Smooth muscle cell (in vitro differentiated cells): ENCODE results near the gene SPPL3. TPM values are rescaled to one million over a fixed set of nuclear protein-coding genes. Genes with fewer than 3 reads are reported as not detected.

Source experiments
- DNase-seq: peaks from one replicate; lab custom pipeline; 2025; ENCODE audit not compliant: unreplicated experiment; lab: John Stamatoyannopoulos, UW
- H2AFZ ChIP-seq: fragments of 200-600 bp; sonication (generic); 2 replicates; pipeline ENCODE4 v1.6.0; 2016; ENCODE audit warnings: antibody characterized with exemption, low read depth, mild to moderate bottlenecking
- H3F3A ChIP-seq: fragments of 200-600 bp; sonication (generic); 2 replicates; pipeline ENCODE4 v1.6.0; 2017; ENCODE audit warnings: antibody characterized with exemption, low read depth
- H3K27ac ChIP-seq: fragments of 200-600 bp; sonication (generic); 2 replicates; pipeline ENCODE4 v1.5.1; 2016; ENCODE audit warnings: low read depth, mild to moderate bottlenecking
- H3K27me3 ChIP-seq: fragments of 200-600 bp; sonication (generic); 2 replicates; pipeline ENCODE4 v1.6.1; 2016; ENCODE audit warnings: low read depth, mild to moderate bottlenecking
- H3K36me3 ChIP-seq: fragments of 200-600 bp; sonication (generic); 2 replicates; pipeline ENCODE4 v1.5.1; 2016; ENCODE audit warnings: low read depth
- H3K4me1 ChIP-seq: fragments of 200-600 bp; sonication (generic); 2 replicates; pipeline ENCODE4 v1.5.1; 2016; ENCODE audit warnings: low read depth
- H3K4me2 ChIP-seq: fragments of 200-600 bp; sonication (generic); 2 replicates; pipeline ENCODE4 v1.6.0; 2016; ENCODE audit warnings: mild to moderate bottlenecking
- H3K4me3 ChIP-seq: fragments of 200-600 bp; sonication (generic); 2 replicates; pipeline ENCODE4 v1.5.1; 2016; ENCODE audit warnings: mild to moderate bottlenecking
- H3K79me2 ChIP-seq: fragments of 200-600 bp; sonication (generic); 2 replicates; pipeline ENCODE4 v1.6.0; 2016; ENCODE audit warnings: low read depth, mild to moderate bottlenecking
- H3K9ac ChIP-seq: fragments of 200-600 bp; sonication (generic); 2 replicates; pipeline ENCODE4 v1.6.0; 2016; ENCODE audit warnings: low read depth
- H3K9me3 ChIP-seq: fragments of 200-600 bp; sonication (generic); replicated peaks from 2 replicates; pipeline ENCODE4 v1.5.1; 2016; ENCODE audit warnings: low read depth
- H4K20me1 ChIP-seq: fragments of 200-600 bp; sonication (generic); 2 replicates; pipeline ENCODE4 v1.6.0; 2016; ENCODE audit warnings: low read depth
- WGBS: methylation state at CpG from one replicate; pipeline ENCODE4 v1.1.7; 2016; ENCODE audit warnings: low lambda C conversion rate; 5-methylcytosine and 5-hydroxymethylcytosine counted together
- polyA plus RNA-seq: library from polyadenylated mRNA; unstranded; fragments of >200 nt; fragmentation: Nextera tagmentation; extraction: Ambion mirVana; gene quantifications from 2 replicates; pipeline ENCODE4 v1.2.1, GENCODE V29; 2016
- total RNA-seq: library from RNA; depleted of rRNA; stranded (reverse); fragments of >200 nt; gene quantifications from 2 replicates; pipeline ENCODE4 v1.2.3, GENCODE V29; 2014
- TF ChIP-seq, protein P1 (sequence below): fragments of 200-600 bp; sonication (generic); IDR thresholded peaks from 2 replicates; pipeline ENCODE4 v1.5.1; 2017; ENCODE audit warnings: borderline replicate concordance, mild to moderate bottlenecking, antibody characterized with exemption; ENCODE audit not compliant: insufficient read depth, poor library complexity, severe bottlenecking

The SPPL3 gene
- total and polyA plus RNA-seq, 2 experiments from 2014 or later, result 22.5 to 27.0 TPM

DNA sequence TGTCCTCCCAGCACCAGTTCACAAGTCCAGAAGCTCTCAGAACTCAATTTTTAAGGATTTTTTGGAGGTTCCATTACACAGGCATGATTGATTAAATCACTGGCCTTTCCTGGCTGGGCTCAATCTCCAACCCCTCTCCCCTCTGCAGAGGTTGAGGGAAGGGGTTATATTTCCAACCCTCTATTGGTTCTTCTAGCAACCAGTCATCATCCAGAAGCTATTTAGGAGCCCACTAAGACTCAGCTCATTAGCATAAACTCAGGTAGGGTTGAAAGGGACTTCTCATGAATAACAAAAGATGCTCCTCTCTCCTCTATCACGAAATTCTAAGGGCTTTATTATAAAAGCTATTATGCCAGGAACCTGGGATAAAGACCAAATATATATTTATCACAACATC, 41.5 kb downstream of the SPPL3 start:
- Histone ChIP-seq H3K36me3 (no peaks in the 10 kb centered on the region), H2AFZ (no peak overlapping the region), H3K4me2 (no peak overlapping the region), H3F3A (no peaks in the 10 kb centered on the region), H3K9me3 (peaks cover 5% of the 10 kb centered on the region), H3K4me1 (no peaks in the 10 kb centered on the region), H3K4me3 (no peak overlapping the region), H3K27ac (no peak overlapping the region), H3K27me3 (no peaks in the 10 kb centered on the region), H4K20me1 (peaks cover 81% of the 10 kb centered on the region), H3K9ac (no peak overlapping the region), H3K79me2 (peaks cover 77% of the 10 kb centered on the region)
- no peak for DNase-seq
- TF ChIP-seq, protein P1, sequence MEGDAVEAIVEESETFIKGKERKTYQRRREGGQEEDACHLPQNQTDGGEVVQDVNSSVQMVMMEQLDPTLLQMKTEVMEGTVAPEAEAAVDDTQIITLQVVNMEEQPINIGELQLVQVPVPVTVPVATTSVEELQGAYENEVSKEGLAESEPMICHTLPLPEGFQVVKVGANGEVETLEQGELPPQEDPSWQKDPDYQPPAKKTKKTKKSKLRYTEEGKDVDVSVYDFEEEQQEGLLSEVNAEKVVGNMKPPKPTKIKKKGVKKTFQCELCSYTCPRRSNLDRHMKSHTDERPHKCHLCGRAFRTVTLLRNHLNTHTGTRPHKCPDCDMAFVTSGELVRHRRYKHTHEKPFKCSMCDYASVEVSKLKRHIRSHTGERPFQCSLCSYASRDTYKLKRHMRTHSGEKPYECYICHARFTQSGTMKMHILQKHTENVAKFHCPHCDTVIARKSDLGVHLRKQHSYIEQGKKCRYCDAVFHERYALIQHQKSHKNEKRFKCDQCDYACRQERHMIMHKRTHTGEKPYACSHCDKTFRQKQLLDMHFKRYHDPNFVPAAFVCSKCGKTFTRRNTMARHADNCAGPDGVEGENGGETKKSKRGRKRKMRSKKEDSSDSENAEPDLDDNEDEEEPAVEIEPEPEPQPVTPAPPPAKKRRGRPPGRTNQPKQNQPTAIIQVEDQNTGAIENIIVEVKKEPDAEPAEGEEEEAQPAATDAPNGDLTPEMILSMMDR, result no peak
- WGBS, result 71% methylated on average over 1 of the region's 1 CpG

DNA sequence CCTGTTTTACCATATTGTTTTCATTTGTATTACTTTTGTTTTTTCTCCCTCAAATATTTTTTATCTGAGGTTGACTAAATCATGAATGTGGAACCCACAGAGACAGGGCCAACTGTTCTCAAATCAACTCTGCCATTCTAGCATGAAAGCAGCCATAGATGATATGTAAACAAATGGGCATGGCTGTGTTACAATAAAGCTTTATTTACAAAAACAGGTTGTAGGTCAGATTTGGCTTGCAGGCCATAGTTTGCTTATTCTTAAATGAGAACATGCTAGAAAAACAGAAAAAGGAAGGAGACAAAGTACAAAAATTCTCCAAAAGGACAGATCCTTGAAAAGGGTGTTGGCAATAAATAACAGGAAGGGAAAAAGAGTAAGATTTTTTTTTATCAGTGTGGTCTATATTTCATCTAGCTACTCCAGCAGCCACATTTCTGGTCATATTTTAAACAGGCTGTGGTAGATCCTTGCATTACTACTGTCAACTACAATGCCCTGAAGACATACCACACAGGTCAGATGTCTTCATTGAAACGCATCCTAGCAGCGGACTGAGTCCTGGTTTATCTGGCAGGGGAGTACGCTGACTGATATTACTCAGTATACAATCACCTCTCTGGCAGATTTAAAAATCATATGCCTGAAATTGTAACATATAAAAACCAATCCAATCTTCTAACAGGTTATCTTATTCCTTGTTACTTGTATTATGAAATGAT, 42.9 kb downstream of the SPPL3 start:
- H2AFZ ChIP-seq, result no peak overlapping the region
- no peaks in the 10 kb centered on the region for H3K36me3 ChIP-seq
- no peak overlapping the region for H3K4me2 ChIP-seq
- H3K4me1 ChIP-seq, result no peaks in the 10 kb centered on the region
- H3K9me3 ChIP-seq, result peaks cover 5% of the 10 kb centered on the region
- H3F3A ChIP-seq, result no peaks in the 10 kb centered on the region
- H3K9ac ChIP-seq, result no peak overlapping the region
- DNase-seq, result no peak
- H3K4me3 ChIP-seq, result no peak overlapping the region
- H3K27me3 ChIP-seq, result no peaks in the 10 kb centered on the region
- 81% methylated on average over 3 of the region's 3 CpGs for WGBS
- H3K79me2 ChIP-seq, result peaks cover 76% of the 10 kb centered on the region
- H4K20me1 ChIP-seq, result peaks cover 79% of the 10 kb centered on the region
- H3K27ac ChIP-seq, result no peak overlapping the region
- TF ChIP-seq, protein P1, result no peak

DNA sequence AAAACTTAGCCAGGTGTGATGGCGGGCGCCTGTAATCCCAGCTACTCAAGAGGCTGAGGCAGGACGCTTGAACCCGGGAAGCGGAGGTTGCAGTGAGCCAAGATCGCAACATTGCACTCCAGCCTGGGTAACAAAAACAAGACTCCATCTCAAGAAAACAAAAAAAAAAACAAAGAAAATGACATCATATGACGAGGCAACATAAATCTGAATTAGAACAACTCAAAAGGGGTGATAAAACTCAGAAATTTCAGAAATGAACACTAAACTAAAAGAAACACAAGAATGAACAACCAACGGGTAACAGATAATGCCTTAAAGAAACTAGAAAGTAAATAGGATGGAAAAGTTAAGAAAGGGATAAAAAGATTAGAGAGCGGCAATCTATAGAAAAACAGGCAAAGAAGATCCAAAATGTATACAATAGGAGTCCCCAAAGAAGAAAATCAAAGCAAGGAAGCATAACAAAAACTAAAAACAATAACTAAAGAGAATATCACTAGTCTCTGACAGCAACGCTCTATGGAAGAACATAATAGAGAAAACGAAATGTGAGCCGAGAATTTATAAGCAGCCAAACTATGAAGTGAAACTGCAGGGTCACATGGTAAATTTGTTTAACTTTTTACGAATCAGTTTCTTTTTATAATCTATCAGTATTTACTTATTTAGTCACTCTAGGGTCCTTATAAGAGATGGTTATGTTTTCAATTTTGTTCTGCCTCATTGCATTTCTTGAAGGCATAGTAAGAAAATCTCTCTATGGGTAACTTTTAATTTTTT, 45.7 kb downstream of the SPPL3 start:
- 99% methylated on average over 13 of the region's 13 CpGs for WGBS
- Histone ChIP-seq H3K4me1 (no peaks in the 10 kb centered on the region), H3K4me3 (no peak overlapping the region), H4K20me1 (peaks cover 79% of the 10 kb centered on the region), H3K27me3 (no peaks in the 10 kb centered on the region), H3K27ac (no peak overlapping the region), H3K9ac (no peak overlapping the region), H3F3A (no peaks in the 10 kb centered on the region), H3K9me3 (peaks cover 5% of the 10 kb centered on the region), H3K79me2 (peaks cover 61% of the 10 kb centered on the region), H3K4me2 (no peak overlapping the region), H3K36me3 (no peaks in the 10 kb centered on the region), H2AFZ (no peak overlapping the region)
- TF ChIP-seq, protein P1, result no peak
- DNase-seq, result no peak
